GM12878 (cell line): ENCODE results near the gene PDK1. TPM values are rescaled to one million over a fixed set of nuclear protein-coding genes. Genes with fewer than 3 reads are reported as not detected.

Source experiments
- ATAC-seq: fragments of 200-7000 bp; cut with Tn5 transposase; 3 replicates; pipeline ENCODE4 v1.9.1; 2020; ENCODE audit warnings: mild to moderate bottlenecking, moderate library complexity
- BruUV-seq: library from RNA; stranded (reverse); fragments of 400-500 nt; replicated peaks from 2 replicates; lab custom pipeline; 2021; lab: Mats Ljungman, UMichigan
- CTCF ChIA-PET: fragments of 300-600 bp; sonication (Branson Sonifier 250); formaldehyde crosslinking; extraction: SDS; loops from one replicate; lab custom pipeline; 2021; ENCODE audit warnings: inconsistent platforms; lab: Yijun Ruan, JAX
- POLR2A ChIA-PET: fragments of 350-600 bp; formaldehyde crosslinking; extraction: SDS; loops from one replicate; lab custom pipeline; 2021; ENCODE audit warnings: inconsistent platforms; lab: Charles Lee
- RAD21 ChIA-PET: fragments of 300-600 bp; sonication (Branson Sonifier 250); formaldehyde crosslinking; loops from one replicate; lab custom pipeline; 2023; ENCODE audit warnings: antibody characterized with exemption; ENCODE audit not compliant: unreplicated experiment; lab: Charles Lee
- SMC1A ChIA-PET: fragments of 300-600 bp; sonication (Branson Sonifier 250); formaldehyde crosslinking; loops from one replicate; lab custom pipeline; 2023; ENCODE audit not compliant: unreplicated experiment, uncharacterized antibody; lab: Charles Lee
- DNase-seq: peaks from one replicate; pipeline ENCODE4 v3.0.0-alpha.2; 2011; ENCODE audit warnings: low read depth, low spot score
- FAIRE-seq: peaks from 3 replicates; lab custom pipeline; 2011; peaks lifted over from hg19 to GRCh38; lab: Jason Lieb, UNC
- H2AFZ ChIP-seq: 2 replicates; pipeline ENCODE4 v1.6.0; 2011; ENCODE audit warnings: low read depth, low read length, control low read depth; ENCODE audit not compliant: control insufficient read depth
- H3K27ac ChIP-seq: 2 replicates; pipeline ENCODE4 v1.5.1; 2011; ENCODE audit warnings: control low read depth; ENCODE audit not compliant: control insufficient read depth, insufficient read depth
- H3K27me3 ChIP-seq, 2 experiments: replicated peaks in 1 of 2; 2 replicates each; pipeline versions ENCODE4 v1.6.0 to v1.6.1; 2011; ENCODE audit warnings: low read length in 1 of 2; ENCODE audit not compliant: control insufficient read depth in 2 of 2, insufficient read depth in 2 of 2
- H3K36me3 ChIP-seq, 2 experiments: 2 replicates each; pipeline ENCODE4 v1.5.1; 2011; ENCODE audit warnings: low read length in 1 of 2; ENCODE audit not compliant: control insufficient read depth in 2 of 2, insufficient read depth in 2 of 2
- H3K4me1 ChIP-seq: 2 replicates; pipeline ENCODE4 v1.6.1; 2011; ENCODE audit warnings: mild to moderate bottlenecking, low read length, moderate library complexity, mixed read lengths; ENCODE audit not compliant: control insufficient read depth, insufficient read depth
- H3K4me2 ChIP-seq: 2 replicates; pipeline ENCODE4 v1.6.0; 2011; ENCODE audit warnings: control low read depth; ENCODE audit not compliant: control insufficient read depth, insufficient read depth
- H3K4me3 ChIP-seq: fragments of 200-600 bp; sonication (generic); 2 replicates; pipeline ENCODE4 v1.5.1; 2016
- H3K79me2 ChIP-seq: 2 replicates; pipeline ENCODE4 v1.6.0; 2011; ENCODE audit warnings: low read length; ENCODE audit not compliant: control insufficient read depth, insufficient read depth
- H3K9ac ChIP-seq: 2 replicates; pipeline ENCODE4 v1.8.0; 2011; ENCODE audit warnings: low read length, control low read depth, mixed read lengths; ENCODE audit not compliant: control insufficient read depth, insufficient read depth
- H3K9me3 ChIP-seq: replicated peaks from 3 replicates; pipeline ENCODE4 v1.5.1; 2011; ENCODE audit warnings: mild to moderate bottlenecking, low read length; ENCODE audit not compliant: control insufficient read depth, insufficient read depth
- H4K20me1 ChIP-seq: 2 replicates; pipeline ENCODE4 v1.6.0; 2011; ENCODE audit not compliant: control insufficient read depth, insufficient read depth
- BRCA1 ChIP-seq: IDR thresholded peaks from 2 replicates; pipeline ENCODE4 v1.6.1; 2011; ENCODE audit warnings: low read depth, low read length, improper control_type of control experiment
- FOXM1 ChIP-seq: IDR thresholded peaks from 2 replicates; pipeline ENCODE4 v1.6.1; 2012; ENCODE audit warnings: low read depth, mild to moderate bottlenecking, inconsistent platforms, low read length, moderate library complexity
- RBBP5 ChIP-seq: fragments of 200-600 bp; sonication (generic); conservative IDR thresholded peaks from 2 replicates; pipeline ENCODE4 v1.6.1; 2016
- RFX5 ChIP-seq: IDR thresholded peaks from 2 replicates; pipeline ENCODE4 v1.6.1; 2011; ENCODE audit warnings: low read depth, low read length, improper control_type of control experiment
- WGBS: methylation state at CpG from one replicate; pipeline ENCODE4 v1.1.6; 2016; ENCODE audit warnings: low lambda C conversion rate; ENCODE audit not compliant: insufficient replicate concordance, insufficient coverage; ENCODE audit errors: missing lambda C conversion rate; 5-methylcytosine and 5-hydroxymethylcytosine counted together
- in situ Hi-C: fragments of 300-500 bp; cut with MboI; formaldehyde crosslinking; loops from 9 replicates; pipeline ENCODE4 v1.14.3; 2018; ENCODE audit warnings: mixed read lengths
- intact Hi-C: fragments of 100-400 bp; cut with micrococcal nuclease; formaldehyde crosslinking; loops from one replicate; pipeline ENCODE4 v1.14.2; 2022; ENCODE audit not compliant: unreplicated experiment
- polyA plus RNA-seq, 11 experiments: library from polyadenylated mRNA; depleted of rRNA in 4 of 11; unstranded in 6 of 11; stranded (reverse) in 5 of 11; fragments of >200 nt; fragmentation: Nextera tagmentation in 4 of 11; fragmentation: Illumina TruSeq in 1 of 11; extraction: Ambion mirVana in 4 of 11; extraction: Trizol in 1 of 11; gene quantifications; 1 replicate in 1 of 11; 2 replicates in 10 of 11; pipeline versions ENCODE4 v1.2.1 to v1.2.3, GENCODE V29; 2011 to 2016; ENCODE audit warnings: inconsistent platforms in 2 of 11, missing spikeins in 2 of 11, low read depth in 1 of 11
- total RNA-seq, 4 experiments: library from RNA; depleted of rRNA in 3 of 4; stranded (reverse); fragments of >200 nt in 3 of 4; fragmentation: Illumina TruSeq in 1 of 4; extraction: Trizol in 1 of 4; gene quantifications; 2 replicates each; pipeline versions ENCODE4 v1.2.1 to v1.2.3, GENCODE V29; 2013 to 2021
- TF ChIP-seq, protein P1 (sequence below): fragments of 450-650 bp; IDR thresholded peaks from 2 replicates; pipeline ENCODE4 v1.6.1; 2017; ENCODE audit warnings: mild to moderate bottlenecking, moderate library complexity
- TF ChIP-seq, protein P2 (sequence below): IDR thresholded peaks from 2 replicates; pipeline ENCODE4 v1.6.1; 2012; ENCODE audit warnings: mild to moderate bottlenecking, low read depth, low read length

PDK1 gene
- total and polyA plus RNA-seq, 10 of the 15 experiments (the other 5 are each of a cell fraction or from before 2014, with no cell fraction given): 5.3 to 128 (median 17.1) TPM

DNA sequence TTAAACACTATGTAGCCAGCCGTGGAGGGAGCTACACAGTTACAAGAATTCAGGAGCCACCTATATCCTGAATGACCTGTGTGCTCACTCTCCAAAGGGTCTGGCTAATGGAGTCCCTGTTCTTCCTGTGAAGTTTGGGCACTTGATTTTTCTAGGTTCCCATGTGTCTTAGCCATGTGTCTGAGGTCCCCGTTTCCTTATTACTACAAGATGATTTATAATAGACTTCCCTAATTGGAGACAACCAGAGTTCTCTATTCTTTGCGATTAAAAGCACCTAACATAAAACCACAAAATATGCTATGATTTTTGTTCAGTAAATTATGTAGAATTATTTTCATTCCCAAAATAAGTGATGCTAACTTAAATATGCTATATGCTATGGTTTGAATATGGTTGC is 83.4 kb downstream of the PDK1 start:
- H3K27ac ChIP-seq: no peak overlapping the region
- FAIRE-seq: no peak
- no peaks in the 10 kb centered on the region for H3K36me3 ChIP-seq
- no peak overlapping the region for H3K4me2 ChIP-seq
- TF ChIP-seq, protein P1, sequence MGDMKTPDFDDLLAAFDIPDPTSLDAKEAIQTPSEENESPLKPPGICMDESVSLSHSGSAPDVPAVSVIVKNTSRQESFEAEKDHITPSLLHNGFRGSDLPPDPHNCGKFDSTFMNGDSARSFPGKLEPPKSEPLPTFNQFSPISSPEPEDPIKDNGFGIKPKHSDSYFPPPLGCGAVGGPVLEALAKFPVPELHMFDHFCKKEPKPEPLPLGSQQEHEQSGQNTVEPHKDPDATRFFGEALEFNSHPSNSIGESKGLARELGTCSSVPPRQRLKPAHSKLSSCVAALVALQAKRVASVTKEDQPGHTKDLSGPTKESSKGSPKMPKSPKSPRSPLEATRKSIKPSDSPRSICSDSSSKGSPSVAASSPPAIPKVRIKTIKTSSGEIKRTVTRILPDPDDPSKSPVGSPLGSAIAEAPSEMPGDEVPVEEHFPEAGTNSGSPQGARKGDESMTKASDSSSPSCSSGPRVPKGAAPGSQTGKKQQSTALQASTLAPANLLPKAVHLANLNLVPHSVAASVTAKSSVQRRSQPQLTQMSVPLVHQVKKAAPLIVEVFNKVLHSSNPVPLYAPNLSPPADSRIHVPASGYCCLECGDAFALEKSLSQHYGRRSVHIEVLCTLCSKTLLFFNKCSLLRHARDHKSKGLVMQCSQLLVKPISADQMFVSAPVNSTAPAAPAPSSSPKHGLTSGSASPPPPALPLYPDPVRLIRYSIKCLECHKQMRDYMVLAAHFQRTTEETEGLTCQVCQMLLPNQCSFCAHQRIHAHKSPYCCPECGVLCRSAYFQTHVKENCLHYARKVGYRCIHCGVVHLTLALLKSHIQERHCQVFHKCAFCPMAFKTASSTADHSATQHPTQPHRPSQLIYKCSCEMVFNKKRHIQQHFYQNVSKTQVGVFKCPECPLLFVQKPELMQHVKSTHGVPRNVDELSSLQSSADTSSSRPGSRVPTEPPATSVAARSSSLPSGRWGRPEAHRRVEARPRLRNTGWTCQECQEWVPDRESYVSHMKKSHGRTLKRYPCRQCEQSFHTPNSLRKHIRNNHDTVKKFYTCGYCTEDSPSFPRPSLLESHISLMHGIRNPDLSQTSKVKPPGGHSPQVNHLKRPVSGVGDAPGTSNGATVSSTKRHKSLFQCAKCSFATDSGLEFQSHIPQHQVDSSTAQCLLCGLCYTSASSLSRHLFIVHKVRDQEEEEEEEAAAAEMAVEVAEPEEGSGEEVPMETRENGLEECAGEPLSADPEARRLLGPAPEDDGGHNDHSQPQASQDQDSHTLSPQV: no peak
- TF ChIP-seq, all 136 proteins: peak for 0
- H3K79me2 ChIP-seq: no peaks in the 10 kb centered on the region
- 25% methylated on average over 3 of the region's 3 CpGs for WGBS
- ChIA-PET SMC1A (no interaction called here), RAD21 (no interaction called here), POLR2A (no interaction called here), CTCF (no interaction called here)
- H3K4me1 ChIP-seq: no peaks in the 10 kb centered on the region
- no peaks in the 10 kb centered on the region for H4K20me1 ChIP-seq
- H3K4me3 ChIP-seq: no peak overlapping the region
- intact Hi-C loops: no loop called here
- H3K27me3 ChIP-seq: no peaks in the 10 kb centered on the region
- in situ Hi-C loops: no loop called here
- H3K9me3 ChIP-seq: no peaks in the 10 kb centered on the region; the same call in 2 of the 3 replicates
- BruUV-seq: no TSS peak
- ATAC-seq (no peak), DNase-seq (no peak)
- no peak overlapping the region for H3K9ac ChIP-seq
- no peak overlapping the region for H2AFZ ChIP-seq

DNA sequence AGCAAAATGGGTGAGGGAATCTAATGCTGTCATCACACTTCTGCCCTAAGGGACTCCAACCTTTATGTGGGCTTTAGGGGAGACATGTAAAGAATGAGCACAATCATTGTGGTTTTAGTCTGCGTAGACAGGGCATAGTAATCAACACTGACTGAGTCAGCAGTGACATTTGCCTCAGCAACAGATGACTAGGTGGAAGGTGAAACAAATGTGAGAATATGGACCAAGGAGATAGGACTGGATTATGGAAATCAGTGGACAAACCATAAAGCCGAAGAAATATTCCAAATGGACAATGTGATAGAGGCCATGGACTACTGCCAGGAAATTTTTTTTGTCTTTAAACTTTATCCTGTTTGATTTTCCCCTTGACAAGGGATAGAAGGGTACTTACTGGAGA is 83.9 kb downstream of the PDK1 start:
- H3K4me1 ChIP-seq: no peaks in the 10 kb centered on the region
- POLR2A ChIA-PET: interaction anchor here (0.6 kb wide), 1 partner anchor 26 kb away, joined by 3 read pairs; no protein-coding TSS in a partner anchor
- intact Hi-C loops (no loop called here), in situ Hi-C loops (no loop called here)
- H3K4me2 ChIP-seq: no peak overlapping the region
- ATAC-seq (no peak), DNase-seq (no peak), FAIRE-seq (no peak)
- H4K20me1 ChIP-seq: no peaks in the 10 kb centered on the region
- no peak overlapping the region for H3K4me3 ChIP-seq
- H3K27me3 ChIP-seq: no peaks in the 10 kb centered on the region
- H2AFZ ChIP-seq: no peak overlapping the region
- no TSS peak for BruUV-seq
- CTCF ChIA-PET: no interaction called here
- no peak overlapping the region for H3K27ac ChIP-seq
- no peaks in the 10 kb centered on the region for H3K79me2 ChIP-seq
- no peaks in the 10 kb centered on the region for H3K36me3 ChIP-seq
- RAD21 ChIA-PET: no interaction called here
- no peak overlapping the region for H3K9ac ChIP-seq
- SMC1A ChIA-PET: no interaction called here
- no peak for TF ChIP-seq FOXM1
- peak; percentile 87 for TF ChIP-seq RFX5
- TF ChIP-seq RBBP5: no peak
- TF ChIP-seq BRCA1: no peak
- TF ChIP-seq, protein P2, sequence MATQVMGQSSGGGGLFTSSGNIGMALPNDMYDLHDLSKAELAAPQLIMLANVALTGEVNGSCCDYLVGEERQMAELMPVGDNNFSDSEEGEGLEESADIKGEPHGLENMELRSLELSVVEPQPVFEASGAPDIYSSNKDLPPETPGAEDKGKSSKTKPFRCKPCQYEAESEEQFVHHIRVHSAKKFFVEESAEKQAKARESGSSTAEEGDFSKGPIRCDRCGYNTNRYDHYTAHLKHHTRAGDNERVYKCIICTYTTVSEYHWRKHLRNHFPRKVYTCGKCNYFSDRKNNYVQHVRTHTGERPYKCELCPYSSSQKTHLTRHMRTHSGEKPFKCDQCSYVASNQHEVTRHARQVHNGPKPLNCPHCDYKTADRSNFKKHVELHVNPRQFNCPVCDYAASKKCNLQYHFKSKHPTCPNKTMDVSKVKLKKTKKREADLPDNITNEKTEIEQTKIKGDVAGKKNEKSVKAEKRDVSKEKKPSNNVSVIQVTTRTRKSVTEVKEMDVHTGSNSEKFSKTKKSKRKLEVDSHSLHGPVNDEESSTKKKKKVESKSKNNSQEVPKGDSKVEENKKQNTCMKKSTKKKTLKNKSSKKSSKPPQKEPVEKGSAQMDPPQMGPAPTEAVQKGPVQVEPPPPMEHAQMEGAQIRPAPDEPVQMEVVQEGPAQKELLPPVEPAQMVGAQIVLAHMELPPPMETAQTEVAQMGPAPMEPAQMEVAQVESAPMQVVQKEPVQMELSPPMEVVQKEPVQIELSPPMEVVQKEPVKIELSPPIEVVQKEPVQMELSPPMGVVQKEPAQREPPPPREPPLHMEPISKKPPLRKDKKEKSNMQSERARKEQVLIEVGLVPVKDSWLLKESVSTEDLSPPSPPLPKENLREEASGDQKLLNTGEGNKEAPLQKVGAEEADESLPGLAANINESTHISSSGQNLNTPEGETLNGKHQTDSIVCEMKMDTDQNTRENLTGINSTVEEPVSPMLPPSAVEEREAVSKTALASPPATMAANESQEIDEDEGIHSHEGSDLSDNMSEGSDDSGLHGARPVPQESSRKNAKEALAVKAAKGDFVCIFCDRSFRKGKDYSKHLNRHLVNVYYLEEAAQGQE: no peak
- no peaks in the 10 kb centered on the region; the same call in 2 of the 3 replicates for H3K9me3 ChIP-seq
- 44% methylated on average over 2 of the region's 2 CpGs for WGBS
